Neural cell (in vitro differentiated cells): ENCODE data around the gene CENPO. TPM values are rescaled to one million over a fixed set of nuclear protein-coding genes. Genes with fewer than 3 reads are reported as not detected.
A peak's percentile ranks its signal among the peaks of the same experiment; 100 is the strongest.

Experiments
- H2AFZ ChIP-seq: fragments of 200-600, 300-800 bp; sonication (generic), shearing (Covaris generic); 2 replicates; pipeline ENCODE4 v1.6.0; 2014; ENCODE audit warnings: low read depth, mild to moderate bottlenecking, antibody characterized with exemption, low read length, moderate library complexity
- H3F3A ChIP-seq: fragments of 200-600 bp; shearing (Covaris generic); 2 replicates; pipeline ENCODE4 v1.6.1; 2016; ENCODE audit warnings: mild to moderate bottlenecking, moderate library complexity, mixed read lengths, antibody characterized with exemption, low read length; ENCODE audit not compliant: insufficient read depth, poor library complexity, severe bottlenecking
- H3K27ac ChIP-seq: fragments of 200-600, 300-800 bp; sonication (generic), shearing (Covaris generic); 2 replicates; pipeline ENCODE4 v1.5.1; 2014; ENCODE audit warnings: mild to moderate bottlenecking, low read length, moderate library complexity
- H3K27me3 ChIP-seq: fragments of 300-800, 200-600 bp; sonication (generic), shearing (Covaris generic); 2 replicates; pipeline ENCODE4 v1.6.0; 2014; ENCODE audit warnings: mild to moderate bottlenecking, low read depth, low read length, moderate library complexity; ENCODE audit not compliant: insufficient read depth
- H3K36me3 ChIP-seq: fragments of 300-800, 200-600 bp; sonication (generic), shearing (Covaris generic); 2 replicates; pipeline ENCODE4 v1.5.1; 2014; ENCODE audit warnings: mild to moderate bottlenecking, antibody characterized with exemption, low read length, moderate library complexity; ENCODE audit not compliant: insufficient read depth
- H3K4me2 ChIP-seq: fragments of 300-800, 200-600 bp; sonication (generic), shearing (Covaris generic); 2 replicates; pipeline ENCODE4 v1.6.0; 2014; ENCODE audit warnings: mild to moderate bottlenecking, low read length
- H3K4me3 ChIP-seq: fragments of 300-800, 200-600 bp; sonication (generic), shearing (Covaris generic); 2 replicates; pipeline ENCODE4 v1.5.1; 2014; ENCODE audit warnings: mild to moderate bottlenecking, low read length, moderate library complexity
- H3K79me2 ChIP-seq: fragments of 200-600 bp; shearing (Covaris generic); replicated peaks from 2 replicates; pipeline ENCODE4 v1.6.0; 2014; ENCODE audit warnings: mild to moderate bottlenecking, low read length, moderate library complexity; ENCODE audit not compliant: insufficient read depth
- H3K9ac ChIP-seq: fragments of 300-800, 200-600 bp; sonication (generic), shearing (Covaris generic); 2 replicates; pipeline ENCODE4 v1.6.1; 2016; ENCODE audit warnings: mild to moderate bottlenecking, low read length, mixed read lengths
- H3K9me2 ChIP-seq: fragments of 200-600 bp; shearing (Covaris generic); 2 replicates; pipeline ENCODE4 v1.6.1; 2016; ENCODE audit warnings: mild to moderate bottlenecking, low read length, mixed read lengths; ENCODE audit not compliant: insufficient read depth
- H3K9me3 ChIP-seq: fragments of 200-600, 300-800 bp; sonication (generic), shearing (Covaris generic); 2 replicates; pipeline ENCODE4 v1.6.1; 2016; ENCODE audit warnings: mild to moderate bottlenecking, mixed run types, low read length, moderate library complexity, mixed read lengths
- H4K20me1 ChIP-seq: fragments of 200-600 bp; shearing (Covaris generic); 2 replicates; pipeline ENCODE4 v1.6.1; 2016; ENCODE audit warnings: mild to moderate bottlenecking, mixed run types; ENCODE audit not compliant: insufficient read depth
- EP300 ChIP-seq: fragments of 450-650 bp; conservative IDR thresholded peaks from 2 replicates; pipeline ENCODE4 v1.6.1; 2014; ENCODE audit warnings: antibody characterized with exemption, mild to moderate bottlenecking, moderate library complexity; ENCODE audit not compliant: poor library complexity, severe bottlenecking
- EZH2 ChIP-seq: fragments of 200-600, 300-800 bp; shearing (Covaris generic), sonication (generic); IDR thresholded peaks from 2 replicates; pipeline ENCODE4 v1.6.1; 2014; ENCODE audit warnings: antibody characterized with exemption, low read length, borderline replicate concordance, mild to moderate bottlenecking; ENCODE audit not compliant: insufficient read depth, poor library complexity, severe bottlenecking
- MXI1 ChIP-seq: fragments of 450-650 bp; conservative IDR thresholded peaks from 2 replicates; pipeline ENCODE4 v1.6.1; 2014; ENCODE audit warnings: antibody characterized with exemption, mild to moderate bottlenecking; ENCODE audit not compliant: poor library complexity, severe bottlenecking
- POLR2AphosphoS5 ChIP-seq: IDR thresholded peaks from 2 replicates; pipeline ENCODE4 v1.6.1; 2012
- RAD21 ChIP-seq: fragments of 450-650 bp; conservative IDR thresholded peaks from 2 replicates; pipeline ENCODE4 v1.6.1; 2014; ENCODE audit warnings: antibody characterized with exemption, mild to moderate bottlenecking, moderate library complexity
- SMC3 ChIP-seq: fragments of 450-650 bp; conservative IDR thresholded peaks from 2 replicates; pipeline ENCODE4 v1.6.1; 2014; ENCODE audit warnings: antibody characterized with exemption, mild to moderate bottlenecking, moderate library complexity; ENCODE audit not compliant: poor library complexity
- TAF1 ChIP-seq: IDR thresholded peaks from 2 replicates; pipeline ENCODE4 v1.6.1; 2012; ENCODE audit warnings: low read depth
- polyA minus RNA-seq: library from RNA; depleted of rRNA, polyadenylated mRNA; stranded (reverse); fragments of >200 nt; gene quantifications from 2 replicates; pipeline ENCODE4 v1.2.3, GENCODE V29; 2014
- polyA plus RNA-seq: library from polyadenylated mRNA; depleted of rRNA; stranded (reverse); fragments of >200 nt; gene quantifications from 2 replicates; pipeline ENCODE4 v1.2.3, GENCODE V29; 2014
- TF ChIP-seq, protein P1 (sequence below): IDR thresholded peaks from 2 replicates; pipeline ENCODE4 v1.6.1; 2012; ENCODE audit warnings: borderline replicate concordance
- TF ChIP-seq, protein P2 (sequence below): fragments of 450-650 bp; IDR thresholded peaks from 2 replicates; pipeline ENCODE4 v1.5.1; 2014; ENCODE audit warnings: antibody characterized with exemption, mild to moderate bottlenecking, moderate library complexity; ENCODE audit not compliant: poor library complexity, severe bottlenecking

The CENPO gene, protein sequence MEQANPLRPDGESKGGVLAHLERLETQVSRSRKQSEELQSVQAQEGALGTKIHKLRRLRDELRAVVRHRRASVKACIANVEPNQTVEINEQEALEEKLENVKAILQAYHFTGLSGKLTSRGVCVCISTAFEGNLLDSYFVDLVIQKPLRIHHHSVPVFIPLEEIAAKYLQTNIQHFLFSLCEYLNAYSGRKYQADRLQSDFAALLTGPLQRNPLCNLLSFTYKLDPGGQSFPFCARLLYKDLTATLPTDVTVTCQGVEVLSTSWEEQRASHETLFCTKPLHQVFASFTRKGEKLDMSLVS
- polyA plus RNA-seq = 4.4 and 4.6 TPM in 2 replicates
- polyA minus RNA-seq = 12.6 and 13.4 TPM in 2 replicates

DNA sequence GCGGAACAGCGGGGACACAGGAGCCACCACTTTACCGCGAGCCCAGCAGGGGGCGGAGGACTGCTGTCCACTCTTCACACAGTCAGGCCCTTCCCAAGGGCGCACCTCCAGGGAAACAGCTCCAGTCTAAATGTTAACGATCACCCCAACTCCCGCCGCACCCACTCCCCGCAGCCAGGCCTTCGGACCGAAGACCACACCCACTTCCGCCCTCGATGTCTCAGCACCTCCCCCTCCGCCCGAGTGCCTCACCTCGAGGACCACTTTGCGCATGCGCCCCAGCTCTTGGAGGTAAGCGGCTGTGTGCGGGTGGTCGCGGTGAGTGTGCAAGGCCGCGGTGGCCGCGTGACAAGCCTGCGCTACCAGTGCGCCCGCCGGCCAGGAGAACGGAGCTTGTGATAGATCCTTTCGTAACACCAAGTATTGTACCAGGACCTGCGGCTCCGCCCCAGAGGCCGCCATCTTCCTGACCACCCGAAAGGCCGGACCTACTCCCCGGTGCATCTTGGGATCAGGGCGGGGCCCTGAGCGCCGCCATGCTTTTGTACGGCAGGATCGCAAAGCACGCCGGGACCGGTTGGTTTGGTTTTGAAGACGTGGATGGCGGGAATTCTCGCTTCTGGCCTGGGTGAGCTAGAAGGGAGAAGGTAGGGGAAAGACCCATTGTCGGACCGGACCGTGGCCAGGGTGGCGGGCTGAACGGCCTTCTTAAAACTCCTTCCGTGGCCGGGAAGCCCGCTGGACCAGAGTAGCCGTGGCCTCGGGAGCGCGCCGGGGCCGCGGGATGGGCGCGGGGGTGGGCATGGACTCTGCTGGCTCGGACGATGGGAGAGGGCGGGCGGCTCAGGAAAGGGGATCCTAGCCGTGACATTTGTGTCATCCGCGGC lies at the start of gene CENPO, which contains the start of gene PTRHD1:
Gene CENPO, plus strand, starts transcription at position 552 of the 887 bp plus-strand sequence. CDS start 495 bp downstream, outside the sequence.
Gene PTRHD1, minus strand, starts transcription at position 518 of the 887 bp plus-strand sequence. Its CDS starts 14 bp downstream, at position 504.
- Histone ChIP-seq H3K9me3 (no peaks in the 10 kb centered on the region), H3K4me3 (peak within 1 kb of the TSS; percentile 88)
- TF ChIP-seq TAF1 (peak; percentile 69), MXI1 (peak; percentile 95), EZH2 (no peak), EP300 (peak; percentile 57), POLR2AphosphoS5 (peak; percentile 79), RAD21 (peak; percentile 48), SMC3 (peak; percentile 64)
- TF ChIP-seq, protein P1, sequence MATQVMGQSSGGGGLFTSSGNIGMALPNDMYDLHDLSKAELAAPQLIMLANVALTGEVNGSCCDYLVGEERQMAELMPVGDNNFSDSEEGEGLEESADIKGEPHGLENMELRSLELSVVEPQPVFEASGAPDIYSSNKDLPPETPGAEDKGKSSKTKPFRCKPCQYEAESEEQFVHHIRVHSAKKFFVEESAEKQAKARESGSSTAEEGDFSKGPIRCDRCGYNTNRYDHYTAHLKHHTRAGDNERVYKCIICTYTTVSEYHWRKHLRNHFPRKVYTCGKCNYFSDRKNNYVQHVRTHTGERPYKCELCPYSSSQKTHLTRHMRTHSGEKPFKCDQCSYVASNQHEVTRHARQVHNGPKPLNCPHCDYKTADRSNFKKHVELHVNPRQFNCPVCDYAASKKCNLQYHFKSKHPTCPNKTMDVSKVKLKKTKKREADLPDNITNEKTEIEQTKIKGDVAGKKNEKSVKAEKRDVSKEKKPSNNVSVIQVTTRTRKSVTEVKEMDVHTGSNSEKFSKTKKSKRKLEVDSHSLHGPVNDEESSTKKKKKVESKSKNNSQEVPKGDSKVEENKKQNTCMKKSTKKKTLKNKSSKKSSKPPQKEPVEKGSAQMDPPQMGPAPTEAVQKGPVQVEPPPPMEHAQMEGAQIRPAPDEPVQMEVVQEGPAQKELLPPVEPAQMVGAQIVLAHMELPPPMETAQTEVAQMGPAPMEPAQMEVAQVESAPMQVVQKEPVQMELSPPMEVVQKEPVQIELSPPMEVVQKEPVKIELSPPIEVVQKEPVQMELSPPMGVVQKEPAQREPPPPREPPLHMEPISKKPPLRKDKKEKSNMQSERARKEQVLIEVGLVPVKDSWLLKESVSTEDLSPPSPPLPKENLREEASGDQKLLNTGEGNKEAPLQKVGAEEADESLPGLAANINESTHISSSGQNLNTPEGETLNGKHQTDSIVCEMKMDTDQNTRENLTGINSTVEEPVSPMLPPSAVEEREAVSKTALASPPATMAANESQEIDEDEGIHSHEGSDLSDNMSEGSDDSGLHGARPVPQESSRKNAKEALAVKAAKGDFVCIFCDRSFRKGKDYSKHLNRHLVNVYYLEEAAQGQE = peak; percentile 90
- TF ChIP-seq, protein P2, sequence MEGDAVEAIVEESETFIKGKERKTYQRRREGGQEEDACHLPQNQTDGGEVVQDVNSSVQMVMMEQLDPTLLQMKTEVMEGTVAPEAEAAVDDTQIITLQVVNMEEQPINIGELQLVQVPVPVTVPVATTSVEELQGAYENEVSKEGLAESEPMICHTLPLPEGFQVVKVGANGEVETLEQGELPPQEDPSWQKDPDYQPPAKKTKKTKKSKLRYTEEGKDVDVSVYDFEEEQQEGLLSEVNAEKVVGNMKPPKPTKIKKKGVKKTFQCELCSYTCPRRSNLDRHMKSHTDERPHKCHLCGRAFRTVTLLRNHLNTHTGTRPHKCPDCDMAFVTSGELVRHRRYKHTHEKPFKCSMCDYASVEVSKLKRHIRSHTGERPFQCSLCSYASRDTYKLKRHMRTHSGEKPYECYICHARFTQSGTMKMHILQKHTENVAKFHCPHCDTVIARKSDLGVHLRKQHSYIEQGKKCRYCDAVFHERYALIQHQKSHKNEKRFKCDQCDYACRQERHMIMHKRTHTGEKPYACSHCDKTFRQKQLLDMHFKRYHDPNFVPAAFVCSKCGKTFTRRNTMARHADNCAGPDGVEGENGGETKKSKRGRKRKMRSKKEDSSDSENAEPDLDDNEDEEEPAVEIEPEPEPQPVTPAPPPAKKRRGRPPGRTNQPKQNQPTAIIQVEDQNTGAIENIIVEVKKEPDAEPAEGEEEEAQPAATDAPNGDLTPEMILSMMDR = peak; percentile 80

DNA sequence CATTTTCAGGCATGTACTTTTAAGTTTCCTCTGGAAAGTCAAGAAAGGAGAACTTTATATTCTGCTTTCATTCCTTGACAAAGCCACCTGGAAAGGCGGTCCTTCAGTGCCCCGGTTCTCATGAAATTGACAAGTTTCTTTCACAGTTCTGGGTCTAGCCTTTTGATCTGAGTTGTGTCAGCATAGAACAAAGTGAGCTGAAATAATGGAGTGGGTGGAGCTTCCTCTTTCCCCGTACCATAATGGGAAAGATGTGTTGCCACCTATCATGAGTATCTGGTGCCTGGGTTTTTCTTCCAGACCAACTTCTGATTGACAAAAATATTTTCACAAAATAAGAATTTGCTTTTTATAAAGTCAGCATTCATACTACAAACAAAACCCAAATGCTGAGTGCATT lies 49.3 kb upstream of the CENPO start:
- Histone ChIP-seq H3K36me3 (peaks cover 4% of the 10 kb centered on the region), H4K20me1 (no peaks in the 10 kb centered on the region), H3F3A (no peaks in the 10 kb centered on the region), H3K4me3 (no peak overlapping the region), H3K4me2 (no peak overlapping the region), H3K9ac (no peak overlapping the region), H3K27ac (no peak overlapping the region), H3K79me2 (no peaks in the 10 kb centered on the region), H3K27me3 (no peaks in the 10 kb centered on the region), H3K9me3 (no peaks in the 10 kb centered on the region), H3K9me2 (no peaks in the 10 kb centered on the region), H2AFZ (no peak overlapping the region)
- TF ChIP-seq RAD21 (no peak), TAF1 (no peak), EZH2 (no peak), POLR2AphosphoS5 (no peak), EP300 (no peak), SMC3 (no peak)
- TF ChIP-seq, protein P1 = no peak
- TF ChIP-seq, protein P2 = no peak

More for the DNA sequence above, at the start of gene CENPO, which contains the start of gene PTRHD1:
- Histone ChIP-seq H3K79me2 (peaks cover 27% of the 10 kb centered on the region), H3K9me2 (no peaks in the 10 kb centered on the region), H3K27ac (peak within 1 kb of the TSS; percentile 96), H3F3A (no peaks in the 10 kb centered on the region), H3K36me3 (no peaks in the 10 kb centered on the region), H3K9ac (peak within 1 kb of the TSS; percentile 96), H3K27me3 (no peaks in the 10 kb centered on the region), H3K4me2 (peak within 1 kb of the TSS; percentile 86), H4K20me1 (no peaks in the 10 kb centered on the region), H2AFZ (peak within 1 kb of the TSS; percentile 97)
